DOHH2 (cell line): ENCODE data around the gene MYO1B.

Experiments
- H3F3A ChIP-seq: fragments of 200-600 bp; sonication (generic), shearing (Covaris generic); 2 replicates; pipeline ENCODE4 v1.6.0; 2016; ENCODE audit warnings: antibody characterized with exemption, mild to moderate bottlenecking; ENCODE audit not compliant: control insufficient read depth, insufficient read depth
- H3K27ac ChIP-seq: fragments of 200-600 bp; sonication (generic); 2 replicates; pipeline ENCODE4 v1.5.1; 2014; ENCODE audit warnings: low read depth, mild to moderate bottlenecking, low read length, moderate library complexity
- H3K27me3 ChIP-seq: fragments of 200-600 bp; sonication (generic); 2 replicates; pipeline ENCODE4 v1.6.1; 2014; ENCODE audit warnings: mild to moderate bottlenecking, low read length, mixed read lengths; ENCODE audit not compliant: control insufficient read depth
- H3K36me3 ChIP-seq: fragments of 200-600 bp; sonication (generic); 2 replicates; pipeline ENCODE4 v1.6.1; 2014; ENCODE audit warnings: mild to moderate bottlenecking, low read length, moderate library complexity, mixed read lengths; ENCODE audit not compliant: control insufficient read depth
- H3K4me1 ChIP-seq: fragments of 200-600 bp; sonication (generic); 2 replicates; pipeline ENCODE4 v1.6.1; 2014; ENCODE audit warnings: mild to moderate bottlenecking, low read length, mixed read lengths; ENCODE audit not compliant: control insufficient read depth
- H3K4me2 ChIP-seq: fragments of 200-600 bp; sonication (generic); 2 replicates; pipeline ENCODE4 v1.6.0; 2014; ENCODE audit warnings: mild to moderate bottlenecking, low read length, moderate library complexity
- H3K4me3 ChIP-seq: fragments of 200-600 bp; sonication (generic); 2 replicates; pipeline ENCODE4 v1.5.1; 2014; ENCODE audit warnings: mild to moderate bottlenecking, low read length, mixed read lengths
- H3K79me2 ChIP-seq: fragments of 200-600 bp; sonication (generic); 2 replicates; pipeline ENCODE4 v1.6.1; 2014; ENCODE audit warnings: mild to moderate bottlenecking, low read length, mixed read lengths; ENCODE audit not compliant: control insufficient read depth
- H3K9me2 ChIP-seq: fragments of 200-600 bp; sonication (generic); replicated peaks from 2 replicates; pipeline ENCODE4 v1.6.1; 2014; ENCODE audit warnings: mild to moderate bottlenecking, low read length, mixed read lengths; ENCODE audit not compliant: control insufficient read depth
- H3K9me3 ChIP-seq: fragments of 200-600 bp; sonication (generic); 2 replicates; pipeline ENCODE4 v1.6.1; 2014; ENCODE audit warnings: antibody characterized with exemption, low read length, mixed read lengths; ENCODE audit not compliant: control insufficient read depth, insufficient read depth
- H4K20me1 ChIP-seq: fragments of 200-600 bp; sonication (generic); 2 replicates; pipeline ENCODE4 v1.6.0; 2014; ENCODE audit warnings: low read depth, mild to moderate bottlenecking, antibody characterized with exemption, low read length, moderate library complexity; ENCODE audit not compliant: control insufficient read depth, insufficient read depth
- EZH2phosphoT487 ChIP-seq: fragments of 200-600 bp; sonication (generic); IDR thresholded peaks from 2 replicates; pipeline ENCODE4 v1.6.1; 2017; ENCODE audit warnings: borderline replicate concordance, mild to moderate bottlenecking, antibody characterized with exemption, low read length, moderate library complexity, mixed read lengths
- TF ChIP-seq, protein P1 (sequence below): fragments of 200-600 bp; sonication (generic); IDR thresholded peaks from one replicate; pipeline ENCODE4 v1.5.1; 2014; ENCODE audit warnings: antibody characterized with exemption, mild to moderate bottlenecking, low read depth, low read length; ENCODE audit not compliant: poor library complexity, severe bottlenecking

Gene MYO1B

DNA sequence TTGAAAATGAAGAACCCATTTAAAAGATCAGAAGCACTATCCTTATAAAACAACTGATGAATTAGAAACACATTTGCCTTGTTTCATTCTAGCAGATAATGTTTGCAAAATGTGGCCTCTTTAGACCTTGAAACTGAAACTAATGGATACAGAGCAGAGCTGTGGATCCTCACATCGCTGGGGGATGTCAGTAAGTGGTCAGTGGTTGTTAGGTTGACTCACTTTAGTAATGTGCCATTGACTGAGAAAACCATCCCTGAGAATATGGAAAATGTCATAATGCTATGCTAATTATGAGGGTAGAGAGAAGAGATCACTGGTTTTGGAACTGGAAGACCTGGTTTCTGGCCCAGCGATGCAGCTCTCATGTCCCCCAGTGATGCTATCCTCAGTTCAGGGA lies 176.7 kb downstream of the MYO1B start:
- H3K4me3 ChIP-seq, result no peak overlapping the region
- no peak overlapping the region for H3K27ac ChIP-seq
- H3K36me3 ChIP-seq, result no peaks in the 10 kb centered on the region
- no peaks in the 10 kb centered on the region for H3K4me1 ChIP-seq
- no peaks in the 10 kb centered on the region for H3K9me3 ChIP-seq
- H3K79me2 ChIP-seq, result no peaks in the 10 kb centered on the region
- no peaks in the 10 kb centered on the region for H4K20me1 ChIP-seq
- TF ChIP-seq, protein P1, sequence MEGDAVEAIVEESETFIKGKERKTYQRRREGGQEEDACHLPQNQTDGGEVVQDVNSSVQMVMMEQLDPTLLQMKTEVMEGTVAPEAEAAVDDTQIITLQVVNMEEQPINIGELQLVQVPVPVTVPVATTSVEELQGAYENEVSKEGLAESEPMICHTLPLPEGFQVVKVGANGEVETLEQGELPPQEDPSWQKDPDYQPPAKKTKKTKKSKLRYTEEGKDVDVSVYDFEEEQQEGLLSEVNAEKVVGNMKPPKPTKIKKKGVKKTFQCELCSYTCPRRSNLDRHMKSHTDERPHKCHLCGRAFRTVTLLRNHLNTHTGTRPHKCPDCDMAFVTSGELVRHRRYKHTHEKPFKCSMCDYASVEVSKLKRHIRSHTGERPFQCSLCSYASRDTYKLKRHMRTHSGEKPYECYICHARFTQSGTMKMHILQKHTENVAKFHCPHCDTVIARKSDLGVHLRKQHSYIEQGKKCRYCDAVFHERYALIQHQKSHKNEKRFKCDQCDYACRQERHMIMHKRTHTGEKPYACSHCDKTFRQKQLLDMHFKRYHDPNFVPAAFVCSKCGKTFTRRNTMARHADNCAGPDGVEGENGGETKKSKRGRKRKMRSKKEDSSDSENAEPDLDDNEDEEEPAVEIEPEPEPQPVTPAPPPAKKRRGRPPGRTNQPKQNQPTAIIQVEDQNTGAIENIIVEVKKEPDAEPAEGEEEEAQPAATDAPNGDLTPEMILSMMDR, result no peak
- TF ChIP-seq EZH2phosphoT487, result no peak
- H3K27me3 ChIP-seq, result no peaks in the 10 kb centered on the region
- no peaks in the 10 kb centered on the region for H3K9me2 ChIP-seq
- no peak overlapping the region for H3K4me2 ChIP-seq
- no peaks in the 10 kb centered on the region for H3F3A ChIP-seq

DNA sequence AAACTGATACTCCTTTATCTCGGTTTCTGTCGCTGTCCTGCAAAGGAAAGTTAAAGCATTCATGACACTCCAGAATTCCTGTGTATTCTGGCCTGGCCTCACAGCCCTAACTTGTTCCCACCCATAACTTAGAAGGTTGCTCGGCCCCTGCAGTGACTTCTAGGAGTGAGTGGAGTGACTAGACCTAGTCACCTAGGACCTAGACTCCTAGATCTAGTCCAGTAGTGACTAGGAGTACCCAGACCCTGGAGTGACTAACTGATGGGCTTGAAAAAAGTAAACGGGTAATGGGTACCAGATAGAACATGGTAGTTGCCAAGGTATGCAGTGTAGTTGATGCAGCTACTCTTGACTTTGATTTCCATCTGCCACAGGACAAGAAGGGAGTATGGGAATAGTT lies 181.8 kb downstream of the MYO1B start:
- Histone ChIP-seq H3F3A (no peaks in the 10 kb centered on the region), H3K4me3 (no peak overlapping the region), H3K9me3 (no peaks in the 10 kb centered on the region), H3K4me2 (no peak overlapping the region), H3K36me3 (no peaks in the 10 kb centered on the region), H3K9me2 (no peaks in the 10 kb centered on the region), H3K27me3 (no peaks in the 10 kb centered on the region), H3K27ac (no peak overlapping the region), H4K20me1 (no peaks in the 10 kb centered on the region), H3K79me2 (no peaks in the 10 kb centered on the region), H3K4me1 (no peaks in the 10 kb centered on the region)
- TF ChIP-seq, protein P1, result no peak
- no peak for TF ChIP-seq EZH2phosphoT487

DNA sequence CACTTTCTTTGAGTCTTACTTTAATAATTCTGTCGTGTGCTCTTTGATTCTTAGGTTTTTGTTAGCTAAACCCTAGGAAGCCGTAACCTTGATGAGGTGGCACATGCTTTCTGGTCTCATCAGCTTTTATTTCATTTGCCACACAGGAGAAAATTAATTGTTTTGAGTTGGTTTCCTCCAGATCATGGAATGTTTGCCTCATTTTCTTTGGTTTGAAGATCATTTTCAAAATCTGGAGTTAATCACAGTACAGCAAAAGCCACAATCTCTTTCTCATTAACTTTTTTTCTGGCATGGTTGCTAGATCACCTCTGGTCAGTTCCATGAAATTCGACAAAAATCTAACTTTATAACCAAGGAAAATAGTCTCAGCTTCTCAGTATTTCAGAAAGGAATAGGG lies 182.9 kb downstream of the MYO1B start:
- no peaks in the 10 kb centered on the region for H3K4me1 ChIP-seq
- TF ChIP-seq, protein P1, result no peak
- no peak for TF ChIP-seq EZH2phosphoT487
- H3K9me2 ChIP-seq, result no peaks in the 10 kb centered on the region
- H3K9me3 ChIP-seq, result no peaks in the 10 kb centered on the region
- H3K27me3 ChIP-seq, result no peaks in the 10 kb centered on the region
- H3K36me3 ChIP-seq, result no peaks in the 10 kb centered on the region
- H3K27ac ChIP-seq, result no peak overlapping the region
- H3K4me2 ChIP-seq, result no peak overlapping the region
- no peaks in the 10 kb centered on the region for H3F3A ChIP-seq
- H3K4me3 ChIP-seq, result no peak overlapping the region
- no peaks in the 10 kb centered on the region for H3K79me2 ChIP-seq
- H4K20me1 ChIP-seq, result no peaks in the 10 kb centered on the region

DNA sequence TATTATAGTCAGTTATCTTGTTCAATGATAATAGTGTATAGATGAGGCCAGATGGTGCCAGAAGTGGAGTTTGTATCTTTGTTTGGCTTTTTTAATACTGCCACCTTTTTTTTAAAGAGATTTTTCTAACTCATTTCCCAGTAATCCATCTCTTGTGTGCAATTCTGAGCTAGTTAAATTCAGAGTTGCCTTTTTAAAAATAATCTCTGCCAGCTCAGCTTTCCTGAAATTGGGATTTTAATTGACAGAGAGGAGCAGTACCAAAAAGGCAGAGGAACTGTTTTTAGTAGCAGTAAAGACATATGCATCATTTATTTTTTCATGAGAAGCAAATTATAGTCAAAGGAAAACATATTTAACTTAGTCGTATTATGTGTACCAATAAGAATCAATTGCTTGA lies 185.3 kb downstream of the MYO1B start:
- H3K36me3 ChIP-seq, result no peaks in the 10 kb centered on the region
- H3K4me2 ChIP-seq, result no peak overlapping the region
- no peaks in the 10 kb centered on the region for H3K9me3 ChIP-seq
- no peaks in the 10 kb centered on the region for H4K20me1 ChIP-seq
- H3K4me1 ChIP-seq, result no peaks in the 10 kb centered on the region
- no peaks in the 10 kb centered on the region for H3F3A ChIP-seq
- H3K9me2 ChIP-seq, result no peaks in the 10 kb centered on the region
- H3K27me3 ChIP-seq, result no peaks in the 10 kb centered on the region
- TF ChIP-seq, protein P1, result no peak
- TF ChIP-seq EZH2phosphoT487, result no peak
- H3K79me2 ChIP-seq, result no peaks in the 10 kb centered on the region
- no peak overlapping the region for H3K4me3 ChIP-seq
- H3K27ac ChIP-seq, result no peak overlapping the region
